PFSK-1 (cell line): ENCODE results near the gene MRTFA.

Experiments used
- FOXP2 ChIP-seq: optimal IDR thresholded peaks from 2 replicates; pipeline ENCODE3; 2011; ENCODE audit warnings: borderline replicate concordance, control low read depth, inconsistent platforms; ENCODE audit not compliant: insufficient read depth; ENCODE audit errors: extremely low read length, extremely low read depth
- POLR2AphosphoS5 ChIP-seq: IDR thresholded peaks from 2 replicates; pipeline ENCODE4 v1.6.1; 2012; ENCODE audit warnings: low read depth, mild to moderate bottlenecking, control low read depth, low read length, moderate library complexity
- REST ChIP-seq, 2 experiments: IDR thresholded peaks; 2 replicates each; pipeline versions ENCODE4 v1.6.1 to v1.8.0; 2011 to 2012; ENCODE audit warnings: low read depth in 2 of 2, low read length in 2 of 2, control low read depth in 1 of 2, inconsistent platforms in 1 of 2, mild to moderate bottlenecking in 1 of 2, moderate library complexity in 1 of 2; ENCODE audit not compliant: insufficient read depth in 1 of 2
- SIN3A ChIP-seq: IDR thresholded peaks from 2 replicates; pipeline ENCODE4 v1.6.1; 2012; ENCODE audit warnings: mild to moderate bottlenecking, low read length, moderate library complexity, borderline replicate concordance; ENCODE audit not compliant: insufficient read depth
- TAF1 ChIP-seq: IDR thresholded peaks from 2 replicates; pipeline ENCODE4 v1.6.1; 2012; ENCODE audit warnings: low read length, control low read depth, borderline replicate concordance; ENCODE audit not compliant: insufficient read depth

The MRTFA gene

GRCh38 chr22:40477683-40478337, 158.7 kb downstream of the MRTFA start:
- TF ChIP-seq POLR2AphosphoS5 (no peak), TAF1 (no peak), REST (IDR thresholded peaks at IDR 0.05; ENCODE audit: insufficient read depth in 1 of 2, low read depth in 2 of 2, low read length in 2 of 2) (no peak), SIN3A (no peak), FOXP2 (no peak)

GRCh38 chr22:40476341-40476740, 160.2 kb downstream of the MRTFA start:
- TF ChIP-seq REST (IDR thresholded peaks at IDR 0.05; ENCODE audit: insufficient read depth in 1 of 2, low read depth in 2 of 2, low read length in 2 of 2), result no peak
- no peak for TF ChIP-seq POLR2AphosphoS5
- no peak for TF ChIP-seq TAF1
- TF ChIP-seq SIN3A, result no peak
- no peak for TF ChIP-seq FOXP2

- TF ChIP-seq TAF1 (no peak), REST (IDR thresholded peaks at IDR 0.05; ENCODE audit: insufficient read depth in 1 of 2, low read depth in 2 of 2, low read length in 2 of 2) (no peak), SIN3A (no peak), POLR2AphosphoS5 (no peak), FOXP2 (no peak)
Observed at GRCh38 chr22:40473703-40474102, 162.8 kb downstream of the MRTFA start.

- no peak for TF ChIP-seq POLR2AphosphoS5
- no peak for TF ChIP-seq TAF1
- no peak for TF ChIP-seq REST (IDR thresholded peaks at IDR 0.05; ENCODE audit: insufficient read depth in 1 of 2, low read depth in 2 of 2, low read length in 2 of 2)
- no peak for TF ChIP-seq FOXP2
Observed at GRCh38 chr22:40472579-40472978, 163.9 kb downstream of the MRTFA start.

GRCh38 chr22:40472051-40472450, 164.5 kb downstream of the MRTFA start:
- TF ChIP-seq TAF1, result no peak
- no peak for TF ChIP-seq POLR2AphosphoS5
- TF ChIP-seq FOXP2, result no peak
- TF ChIP-seq REST (IDR thresholded peaks at IDR 0.05; ENCODE audit: insufficient read depth in 1 of 2, low read depth in 2 of 2, low read length in 2 of 2), result no peak
- TF ChIP-seq SIN3A, result no peak
